Suprapubic skin (tissue), 3 donors: Measurements from ENCODE around the gene LRP11.

Experiments
- POLR2A ChIP-seq, 2 donors: fragments of 450-650 bp; IDR thresholded peaks; one replicate each; pipeline ENCODE4 v1.6.1; 2017; ENCODE audit warnings: antibody characterized with exemption in 2 of 2, mild to moderate bottlenecking in 2 of 2, moderate library complexity in 2 of 2
- TF ChIP-seq, protein P1 (sequence below), 2 donors: fragments of 200-600 bp in 1 of 2; fragments of 450-650 bp in 1 of 2; sonication (generic) in 1 of 2; IDR thresholded peaks; one replicate each; pipeline ENCODE4 v1.5.1; 2016 to 2019; ENCODE audit warnings: antibody characterized with exemption in 2 of 2, mild to moderate bottlenecking in 1 of 2, moderate library complexity in 1 of 2

- TF ChIP-seq, protein P1, sequence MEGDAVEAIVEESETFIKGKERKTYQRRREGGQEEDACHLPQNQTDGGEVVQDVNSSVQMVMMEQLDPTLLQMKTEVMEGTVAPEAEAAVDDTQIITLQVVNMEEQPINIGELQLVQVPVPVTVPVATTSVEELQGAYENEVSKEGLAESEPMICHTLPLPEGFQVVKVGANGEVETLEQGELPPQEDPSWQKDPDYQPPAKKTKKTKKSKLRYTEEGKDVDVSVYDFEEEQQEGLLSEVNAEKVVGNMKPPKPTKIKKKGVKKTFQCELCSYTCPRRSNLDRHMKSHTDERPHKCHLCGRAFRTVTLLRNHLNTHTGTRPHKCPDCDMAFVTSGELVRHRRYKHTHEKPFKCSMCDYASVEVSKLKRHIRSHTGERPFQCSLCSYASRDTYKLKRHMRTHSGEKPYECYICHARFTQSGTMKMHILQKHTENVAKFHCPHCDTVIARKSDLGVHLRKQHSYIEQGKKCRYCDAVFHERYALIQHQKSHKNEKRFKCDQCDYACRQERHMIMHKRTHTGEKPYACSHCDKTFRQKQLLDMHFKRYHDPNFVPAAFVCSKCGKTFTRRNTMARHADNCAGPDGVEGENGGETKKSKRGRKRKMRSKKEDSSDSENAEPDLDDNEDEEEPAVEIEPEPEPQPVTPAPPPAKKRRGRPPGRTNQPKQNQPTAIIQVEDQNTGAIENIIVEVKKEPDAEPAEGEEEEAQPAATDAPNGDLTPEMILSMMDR (IDR thresholded peaks at IDR 0.05), result no peak
- TF ChIP-seq POLR2A (IDR thresholded peaks at IDR 0.05), result peak in 1 of 2 donors; percentile 18
These were observed 1.0 kb downstream of the LRP11 start for GRCh38 chr6:149862922-149863697.
